GM12878 (cell line): ENCODE measurements around the gene SLC10A1. TPM values are rescaled to one million over a fixed set of nuclear protein-coding genes. Genes with fewer than 3 reads are reported as not detected.
A peak's percentile ranks its signal among the peaks of the same experiment; 100 is the strongest.

Experiments used
- ATAC-seq: fragments of 200-7000 bp; cut with Tn5 transposase; 3 replicates; pipeline ENCODE4 v1.9.1; 2020; ENCODE audit warnings: mild to moderate bottlenecking, moderate library complexity
- BruUV-seq: library from RNA; stranded (reverse); fragments of 400-500 nt; replicated peaks from 2 replicates; lab custom pipeline; 2021; lab: Mats Ljungman, UMichigan
- CTCF ChIA-PET: fragments of 300-600 bp; sonication (Branson Sonifier 250); formaldehyde crosslinking; extraction: SDS; loops from one replicate; lab custom pipeline; 2021; ENCODE audit warnings: inconsistent platforms; lab: Yijun Ruan, JAX
- POLR2A ChIA-PET: fragments of 350-600 bp; formaldehyde crosslinking; extraction: SDS; loops from one replicate; lab custom pipeline; 2021; ENCODE audit warnings: inconsistent platforms; lab: Charles Lee
- RAD21 ChIA-PET: fragments of 300-600 bp; sonication (Branson Sonifier 250); formaldehyde crosslinking; loops from one replicate; lab custom pipeline; 2023; ENCODE audit warnings: antibody characterized with exemption; ENCODE audit not compliant: unreplicated experiment; lab: Charles Lee
- SMC1A ChIA-PET: fragments of 300-600 bp; sonication (Branson Sonifier 250); formaldehyde crosslinking; loops from one replicate; lab custom pipeline; 2023; ENCODE audit not compliant: unreplicated experiment, uncharacterized antibody; lab: Charles Lee
- DNase-seq: peaks from one replicate; pipeline ENCODE4 v3.0.0-alpha.2; 2011; ENCODE audit warnings: low read depth, low spot score
- FAIRE-seq: peaks from 3 replicates; lab custom pipeline; 2011; peaks lifted over from hg19 to GRCh38; lab: Jason Lieb, UNC
- H2AFZ ChIP-seq: 2 replicates; pipeline ENCODE4 v1.6.0; 2011; ENCODE audit warnings: low read depth, low read length, control low read depth; ENCODE audit not compliant: control insufficient read depth
- H3K27ac ChIP-seq: 2 replicates; pipeline ENCODE4 v1.5.1; 2011; ENCODE audit warnings: control low read depth; ENCODE audit not compliant: control insufficient read depth, insufficient read depth
- H3K27me3 ChIP-seq, 2 experiments: replicated peaks in 1 of 2; 2 replicates each; pipeline versions ENCODE4 v1.6.0 to v1.6.1; 2011; ENCODE audit warnings: low read length in 1 of 2; ENCODE audit not compliant: control insufficient read depth in 2 of 2, insufficient read depth in 2 of 2
- H3K36me3 ChIP-seq, 2 experiments: 2 replicates each; pipeline ENCODE4 v1.5.1; 2011; ENCODE audit warnings: low read length in 1 of 2; ENCODE audit not compliant: control insufficient read depth in 2 of 2, insufficient read depth in 2 of 2
- H3K4me1 ChIP-seq: 2 replicates; pipeline ENCODE4 v1.6.1; 2011; ENCODE audit warnings: mild to moderate bottlenecking, low read length, moderate library complexity, mixed read lengths; ENCODE audit not compliant: control insufficient read depth, insufficient read depth
- H3K4me2 ChIP-seq: 2 replicates; pipeline ENCODE4 v1.6.0; 2011; ENCODE audit warnings: control low read depth; ENCODE audit not compliant: control insufficient read depth, insufficient read depth
- H3K4me3 ChIP-seq: fragments of 200-600 bp; sonication (generic); 2 replicates; pipeline ENCODE4 v1.5.1; 2016
- H3K79me2 ChIP-seq: 2 replicates; pipeline ENCODE4 v1.6.0; 2011; ENCODE audit warnings: low read length; ENCODE audit not compliant: control insufficient read depth, insufficient read depth
- H3K9ac ChIP-seq: 2 replicates; pipeline ENCODE4 v1.8.0; 2011; ENCODE audit warnings: low read length, control low read depth, mixed read lengths; ENCODE audit not compliant: control insufficient read depth, insufficient read depth
- H3K9me3 ChIP-seq: replicated peaks from 3 replicates; pipeline ENCODE4 v1.5.1; 2011; ENCODE audit warnings: mild to moderate bottlenecking, low read length; ENCODE audit not compliant: control insufficient read depth, insufficient read depth
- H4K20me1 ChIP-seq: 2 replicates; pipeline ENCODE4 v1.6.0; 2011; ENCODE audit not compliant: control insufficient read depth, insufficient read depth
- BACH1 ChIP-seq: fragments of 450-650 bp; IDR thresholded peaks from 2 replicates; pipeline ENCODE4 v1.6.1; 2017; ENCODE audit warnings: mild to moderate bottlenecking, borderline replicate concordance
- IKZF2 ChIP-seq, 2 experiments: fragments of 450-650 bp; IDR thresholded peaks; 2 replicates each; pipeline ENCODE4 v1.6.1; 2017; ENCODE audit warnings: mild to moderate bottlenecking in 2 of 2, moderate library complexity in 2 of 2
- MTA3 ChIP-seq: IDR thresholded peaks from 2 replicates; pipeline ENCODE4 v1.6.1; 2012; ENCODE audit warnings: low read length, inconsistent platforms, borderline replicate concordance
- NBN ChIP-seq: fragments of 450-650 bp; IDR thresholded peaks from 2 replicates; pipeline ENCODE4 v1.6.1; 2016
- PAX5 ChIP-seq: IDR thresholded peaks from 2 replicates; pipeline ENCODE4 v1.6.1; 2011; ENCODE audit warnings: low read depth, low read length, borderline replicate concordance
- POLR2AphosphoS2 ChIP-seq: IDR thresholded peaks from 2 replicates; pipeline ENCODE4 v1.6.1; 2011; ENCODE audit warnings: low read depth, mild to moderate bottlenecking, low read length, improper control_type of control experiment, moderate library complexity
- SIX5 ChIP-seq: IDR thresholded peaks from 2 replicates; pipeline ENCODE4 v1.6.1; 2011; ENCODE audit warnings: mild to moderate bottlenecking, low read depth, low read length, moderate library complexity; ENCODE audit not compliant: severe bottlenecking
- SUPT20H ChIP-seq: IDR thresholded peaks from 2 replicates; pipeline ENCODE4 v1.6.1; 2011; ENCODE audit warnings: low read depth, mild to moderate bottlenecking, low read length, moderate library complexity, borderline replicate concordance; ENCODE audit not compliant: control insufficient read depth
- TBL1XR1 ChIP-seq: IDR thresholded peaks from 2 replicates; pipeline ENCODE4 v1.6.1; 2012; ENCODE audit warnings: low read depth, low read length, improper control_type of control experiment
- ZNF274 ChIP-seq: IDR thresholded peaks from one replicate; pipeline ENCODE4 v1.8.0; 2011; ENCODE audit not compliant: insufficient read length, insufficient read depth
- in situ Hi-C: fragments of 300-500 bp; cut with MboI; formaldehyde crosslinking; loops from 9 replicates; pipeline ENCODE4 v1.14.3; 2018; ENCODE audit warnings: mixed read lengths
- intact Hi-C: fragments of 100-400 bp; cut with micrococcal nuclease; formaldehyde crosslinking; loops from one replicate; pipeline ENCODE4 v1.14.2; 2022; ENCODE audit not compliant: unreplicated experiment
- polyA plus RNA-seq, 11 experiments: library from polyadenylated mRNA; depleted of rRNA in 4 of 11; unstranded in 6 of 11; stranded (reverse) in 5 of 11; fragments of >200 nt; fragmentation: Nextera tagmentation in 4 of 11; fragmentation: Illumina TruSeq in 1 of 11; extraction: Ambion mirVana in 4 of 11; extraction: Trizol in 1 of 11; gene quantifications; 1 replicate in 1 of 11; 2 replicates in 10 of 11; pipeline versions ENCODE4 v1.2.1 to v1.2.3, GENCODE V29; 2011 to 2016; ENCODE audit warnings: inconsistent platforms in 2 of 11, missing spikeins in 2 of 11, low read depth in 1 of 11
- total RNA-seq, 4 experiments: library from RNA; depleted of rRNA in 3 of 4; stranded (reverse); fragments of >200 nt in 3 of 4; fragmentation: Illumina TruSeq in 1 of 4; extraction: Trizol in 1 of 4; gene quantifications; 2 replicates each; pipeline versions ENCODE4 v1.2.1 to v1.2.3, GENCODE V29; 2013 to 2021
- TF ChIP-seq, protein P1 (sequence below): IDR thresholded peaks from 2 replicates; pipeline ENCODE4 v1.6.1; 2012; ENCODE audit warnings: mild to moderate bottlenecking, low read depth, low read length
- TF ChIP-seq, protein P2 (sequence below): fragments of 450-650 bp; IDR thresholded peaks from 2 replicates; pipeline ENCODE4 v1.6.1; 2014; ENCODE audit warnings: mild to moderate bottlenecking
- TF ChIP-seq, protein P3 (sequence below), 3 experiments: IDR thresholded peaks in 2 of 3; conservative IDR thresholded peaks in 1 of 3; 2 replicates each; pipeline ENCODE4 v1.5.1; 2011; ENCODE audit warnings: low read depth in 3 of 3, low read length in 3 of 3, mild to moderate bottlenecking in 3 of 3, control low read depth in 2 of 3, moderate library complexity in 2 of 3, inconsistent platforms in 1 of 3, mixed read lengths in 1 of 3; ENCODE audit not compliant: control insufficient read depth in 2 of 3, insufficient read depth in 1 of 3; ENCODE audit errors: extremely low read depth in 1 of 3
- TF ChIP-seq, protein P4 (sequence below): IDR thresholded peaks from 2 replicates; pipeline ENCODE4 v1.6.1; 2012; ENCODE audit warnings: low read depth, low read length, improper control_type of control experiment

The SLC10A1 gene
- total and polyA plus RNA-seq, 10 of the 15 experiments (the other 5 are each of a cell fraction or from before 2014, with no cell fraction given), result 0.15 to 0.16 TPM; not detected in 8

DNA sequence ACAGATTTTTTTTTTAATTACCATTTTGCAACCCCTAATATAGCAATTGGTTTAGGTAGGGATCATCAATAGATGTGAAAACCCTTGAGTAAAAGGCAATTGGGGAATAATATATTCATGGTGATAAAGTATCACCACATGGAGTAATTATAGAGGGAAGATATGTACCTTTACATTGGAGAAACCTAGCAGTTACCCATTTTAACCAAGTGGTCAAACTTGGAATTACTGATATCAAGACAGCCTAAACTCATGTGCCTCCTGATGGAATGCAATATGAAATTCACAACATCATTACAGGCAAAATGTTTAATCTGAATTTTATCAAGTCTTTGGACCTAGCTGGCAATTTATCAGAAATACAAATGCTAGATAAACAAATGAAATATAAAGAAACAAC lies 6.7 kb upstream of the SLC10A1 start:
- no TSS peak for BruUV-seq
- DNase-seq (no peak), FAIRE-seq (no peak), ATAC-seq (0 out of 3 replicates have a peak, but pooled peaks have one; percentile 29)
- no peaks in the 10 kb centered on the region for H4K20me1 ChIP-seq
- no peak overlapping the region for H3K4me3 ChIP-seq
- no peak for TF ChIP-seq ZNF274
- no peak for TF ChIP-seq SUPT20H
- TF ChIP-seq, protein P1, sequence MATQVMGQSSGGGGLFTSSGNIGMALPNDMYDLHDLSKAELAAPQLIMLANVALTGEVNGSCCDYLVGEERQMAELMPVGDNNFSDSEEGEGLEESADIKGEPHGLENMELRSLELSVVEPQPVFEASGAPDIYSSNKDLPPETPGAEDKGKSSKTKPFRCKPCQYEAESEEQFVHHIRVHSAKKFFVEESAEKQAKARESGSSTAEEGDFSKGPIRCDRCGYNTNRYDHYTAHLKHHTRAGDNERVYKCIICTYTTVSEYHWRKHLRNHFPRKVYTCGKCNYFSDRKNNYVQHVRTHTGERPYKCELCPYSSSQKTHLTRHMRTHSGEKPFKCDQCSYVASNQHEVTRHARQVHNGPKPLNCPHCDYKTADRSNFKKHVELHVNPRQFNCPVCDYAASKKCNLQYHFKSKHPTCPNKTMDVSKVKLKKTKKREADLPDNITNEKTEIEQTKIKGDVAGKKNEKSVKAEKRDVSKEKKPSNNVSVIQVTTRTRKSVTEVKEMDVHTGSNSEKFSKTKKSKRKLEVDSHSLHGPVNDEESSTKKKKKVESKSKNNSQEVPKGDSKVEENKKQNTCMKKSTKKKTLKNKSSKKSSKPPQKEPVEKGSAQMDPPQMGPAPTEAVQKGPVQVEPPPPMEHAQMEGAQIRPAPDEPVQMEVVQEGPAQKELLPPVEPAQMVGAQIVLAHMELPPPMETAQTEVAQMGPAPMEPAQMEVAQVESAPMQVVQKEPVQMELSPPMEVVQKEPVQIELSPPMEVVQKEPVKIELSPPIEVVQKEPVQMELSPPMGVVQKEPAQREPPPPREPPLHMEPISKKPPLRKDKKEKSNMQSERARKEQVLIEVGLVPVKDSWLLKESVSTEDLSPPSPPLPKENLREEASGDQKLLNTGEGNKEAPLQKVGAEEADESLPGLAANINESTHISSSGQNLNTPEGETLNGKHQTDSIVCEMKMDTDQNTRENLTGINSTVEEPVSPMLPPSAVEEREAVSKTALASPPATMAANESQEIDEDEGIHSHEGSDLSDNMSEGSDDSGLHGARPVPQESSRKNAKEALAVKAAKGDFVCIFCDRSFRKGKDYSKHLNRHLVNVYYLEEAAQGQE, result no peak
- TF ChIP-seq, protein P2, sequence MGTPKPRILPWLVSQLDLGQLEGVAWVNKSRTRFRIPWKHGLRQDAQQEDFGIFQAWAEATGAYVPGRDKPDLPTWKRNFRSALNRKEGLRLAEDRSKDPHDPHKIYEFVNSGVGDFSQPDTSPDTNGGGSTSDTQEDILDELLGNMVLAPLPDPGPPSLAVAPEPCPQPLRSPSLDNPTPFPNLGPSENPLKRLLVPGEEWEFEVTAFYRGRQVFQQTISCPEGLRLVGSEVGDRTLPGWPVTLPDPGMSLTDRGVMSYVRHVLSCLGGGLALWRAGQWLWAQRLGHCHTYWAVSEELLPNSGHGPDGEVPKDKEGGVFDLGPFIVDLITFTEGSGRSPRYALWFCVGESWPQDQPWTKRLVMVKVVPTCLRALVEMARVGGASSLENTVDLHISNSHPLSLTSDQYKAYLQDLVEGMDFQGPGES, result no peak
- no peak for TF ChIP-seq TBL1XR1
- TF ChIP-seq SIX5, result no peak
- TF ChIP-seq, protein P3, sequence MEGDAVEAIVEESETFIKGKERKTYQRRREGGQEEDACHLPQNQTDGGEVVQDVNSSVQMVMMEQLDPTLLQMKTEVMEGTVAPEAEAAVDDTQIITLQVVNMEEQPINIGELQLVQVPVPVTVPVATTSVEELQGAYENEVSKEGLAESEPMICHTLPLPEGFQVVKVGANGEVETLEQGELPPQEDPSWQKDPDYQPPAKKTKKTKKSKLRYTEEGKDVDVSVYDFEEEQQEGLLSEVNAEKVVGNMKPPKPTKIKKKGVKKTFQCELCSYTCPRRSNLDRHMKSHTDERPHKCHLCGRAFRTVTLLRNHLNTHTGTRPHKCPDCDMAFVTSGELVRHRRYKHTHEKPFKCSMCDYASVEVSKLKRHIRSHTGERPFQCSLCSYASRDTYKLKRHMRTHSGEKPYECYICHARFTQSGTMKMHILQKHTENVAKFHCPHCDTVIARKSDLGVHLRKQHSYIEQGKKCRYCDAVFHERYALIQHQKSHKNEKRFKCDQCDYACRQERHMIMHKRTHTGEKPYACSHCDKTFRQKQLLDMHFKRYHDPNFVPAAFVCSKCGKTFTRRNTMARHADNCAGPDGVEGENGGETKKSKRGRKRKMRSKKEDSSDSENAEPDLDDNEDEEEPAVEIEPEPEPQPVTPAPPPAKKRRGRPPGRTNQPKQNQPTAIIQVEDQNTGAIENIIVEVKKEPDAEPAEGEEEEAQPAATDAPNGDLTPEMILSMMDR (IDR thresholded peaks at IDR 0.05 in 2 of 3, conservative IDR thresholded peaks at IDR 0.05 in 1 of 3; ENCODE audit: control insufficient read depth in 2 of 3, extremely low read depth in 1 of 3, insufficient read depth in 1 of 3, low read depth in 3 of 3, low read length in 3 of 3), result no peak
- no peak for TF ChIP-seq IKZF2 (IDR thresholded peaks at IDR 0.05)
- TF ChIP-seq BACH1, result no peak
- TF ChIP-seq, protein P4, sequence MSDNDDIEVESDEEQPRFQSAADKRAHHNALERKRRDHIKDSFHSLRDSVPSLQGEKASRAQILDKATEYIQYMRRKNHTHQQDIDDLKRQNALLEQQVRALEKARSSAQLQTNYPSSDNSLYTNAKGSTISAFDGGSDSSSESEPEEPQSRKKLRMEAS, result no peak
- no peak for TF ChIP-seq MTA3
- TF ChIP-seq PAX5, result no peak
- no peak for TF ChIP-seq NBN
- TF ChIP-seq POLR2AphosphoS2, result no peak
- H2AFZ ChIP-seq, result no peak overlapping the region
- H3K9me3 ChIP-seq, result no peaks in the 10 kb centered on the region
- H3K79me2 ChIP-seq, result no peaks in the 10 kb centered on the region
- RAD21 ChIA-PET, result no interaction called here
- H3K36me3 ChIP-seq, result no peaks in the 10 kb centered on the region
- no peaks in the 10 kb centered on the region; a peak in 1 of 4 replicates for H3K27me3 ChIP-seq
- CTCF ChIA-PET, result interaction anchor here (0.6 to 1.7 kb wide), 3 partner anchors 15 to 284 kb away, joined by 3 to 6 read pairs (median 3); no protein-coding TSS in a partner anchor
- H3K4me1 ChIP-seq, result no peaks in the 10 kb centered on the region
- H3K9ac ChIP-seq, result no peak overlapping the region
- SMC1A ChIA-PET, result interaction anchor here (0.7 kb wide), 1 partner anchor 249 kb away, joined by 3 read pairs; no protein-coding TSS in a partner anchor
- POLR2A ChIA-PET, result no interaction called here
- no peak overlapping the region for H3K4me2 ChIP-seq
- intact Hi-C loops, result no loop called here
- H3K27ac ChIP-seq, result no peak overlapping the region
- in situ Hi-C loops, result no loop called here
